ENCODE results near the gene EPC2.

The EPC2 gene, protein sequence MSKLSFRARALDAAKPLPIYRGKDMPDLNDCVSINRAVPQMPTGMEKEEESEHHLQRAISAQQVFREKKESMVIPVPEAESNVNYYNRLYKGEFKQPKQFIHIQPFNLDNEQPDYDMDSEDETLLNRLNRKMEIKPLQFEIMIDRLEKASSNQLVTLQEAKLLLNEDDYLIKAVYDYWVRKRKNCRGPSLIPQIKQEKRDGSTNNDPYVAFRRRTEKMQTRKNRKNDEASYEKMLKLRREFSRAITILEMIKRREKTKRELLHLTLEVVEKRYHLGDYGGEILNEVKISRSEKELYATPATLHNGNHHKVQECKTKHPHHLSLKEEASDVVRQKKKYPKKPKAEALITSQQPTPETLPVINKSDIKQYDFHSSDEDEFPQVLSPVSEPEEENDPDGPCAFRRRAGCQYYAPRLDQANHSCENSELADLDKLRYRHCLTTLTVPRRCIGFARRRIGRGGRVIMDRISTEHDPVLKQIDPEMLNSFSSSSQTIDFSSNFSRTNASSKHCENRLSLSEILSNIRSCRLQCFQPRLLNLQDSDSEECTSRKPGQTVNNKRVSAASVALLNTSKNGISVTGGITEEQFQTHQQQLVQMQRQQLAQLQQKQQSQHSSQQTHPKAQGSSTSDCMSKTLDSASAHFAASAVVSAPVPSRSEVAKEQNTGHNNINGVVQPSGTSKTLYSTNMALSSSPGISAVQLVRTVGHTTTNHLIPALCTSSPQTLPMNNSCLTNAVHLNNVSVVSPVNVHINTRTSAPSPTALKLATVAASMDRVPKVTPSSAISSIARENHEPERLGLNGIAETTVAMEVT

DNA sequence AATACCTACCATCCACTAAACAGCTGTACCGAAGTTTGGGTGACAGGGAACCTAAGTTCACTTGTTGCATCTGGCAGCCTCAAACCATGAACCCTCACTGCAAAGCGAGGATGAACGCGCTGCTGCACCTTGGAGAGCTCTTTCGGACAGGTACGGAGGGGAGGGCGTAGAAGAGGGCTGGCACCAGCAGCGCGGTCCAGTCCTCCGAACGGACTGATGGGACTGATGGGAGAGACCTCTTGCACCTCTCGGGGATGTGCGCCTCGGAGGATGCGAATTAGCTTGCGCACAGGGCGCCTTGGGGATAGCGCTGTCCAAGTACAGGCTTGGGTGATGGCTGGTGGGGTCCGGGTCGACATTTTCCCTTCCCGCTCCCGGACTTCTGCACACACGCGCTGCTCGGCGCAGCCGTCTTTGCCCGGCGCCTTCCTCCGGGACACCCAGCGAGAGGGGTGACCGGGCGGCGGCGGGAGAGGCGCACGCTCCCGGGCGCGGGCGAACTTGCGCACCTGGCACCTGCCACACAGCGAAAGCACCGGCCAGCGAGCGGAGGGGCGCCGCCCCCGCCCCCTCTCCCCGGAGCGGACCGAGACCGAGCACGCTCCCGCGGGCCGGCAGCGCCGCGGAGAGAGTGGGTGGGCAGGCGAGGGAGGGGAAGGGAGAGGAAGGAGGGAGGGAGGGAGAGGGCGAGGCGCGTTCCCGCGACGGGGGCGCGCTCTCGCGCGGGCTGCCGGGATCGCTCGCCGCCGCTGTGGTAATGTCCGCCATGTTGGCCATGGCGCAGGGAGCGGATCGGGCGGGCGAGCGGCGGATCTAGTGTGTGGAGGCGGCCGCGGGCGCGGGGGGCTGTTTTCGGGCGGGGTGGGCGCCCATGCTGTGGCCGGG, at the start of gene EPC2:
Gene EPC2 (plus strand): TSS at position 754 of the 885 bp plus-strand sequence. CDS start 267 bp downstream, outside the sequence.
- peak; percentile 89 for DNase-seq

DNA sequence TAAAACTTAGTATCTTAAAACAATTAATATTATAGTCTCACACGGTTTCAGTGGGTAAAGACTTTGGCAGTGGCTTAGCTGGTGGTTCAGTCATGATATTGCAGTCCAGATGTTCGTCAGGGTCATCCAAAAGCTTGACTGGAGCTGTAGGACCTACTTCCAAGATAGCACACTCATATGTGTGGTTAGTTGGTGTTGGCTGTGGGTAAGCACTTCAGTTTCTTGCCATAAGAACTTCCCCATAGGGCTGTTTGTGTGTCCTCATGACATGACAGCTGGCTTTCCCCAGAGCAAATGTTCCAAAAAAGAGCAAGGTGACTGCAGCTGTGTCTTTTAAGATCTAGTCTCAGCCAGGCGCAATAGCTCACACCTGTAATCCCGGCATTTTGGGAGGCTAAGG, 48.5 kb upstream of the EPC2 start:
- DNase-seq = no peak

DNA sequence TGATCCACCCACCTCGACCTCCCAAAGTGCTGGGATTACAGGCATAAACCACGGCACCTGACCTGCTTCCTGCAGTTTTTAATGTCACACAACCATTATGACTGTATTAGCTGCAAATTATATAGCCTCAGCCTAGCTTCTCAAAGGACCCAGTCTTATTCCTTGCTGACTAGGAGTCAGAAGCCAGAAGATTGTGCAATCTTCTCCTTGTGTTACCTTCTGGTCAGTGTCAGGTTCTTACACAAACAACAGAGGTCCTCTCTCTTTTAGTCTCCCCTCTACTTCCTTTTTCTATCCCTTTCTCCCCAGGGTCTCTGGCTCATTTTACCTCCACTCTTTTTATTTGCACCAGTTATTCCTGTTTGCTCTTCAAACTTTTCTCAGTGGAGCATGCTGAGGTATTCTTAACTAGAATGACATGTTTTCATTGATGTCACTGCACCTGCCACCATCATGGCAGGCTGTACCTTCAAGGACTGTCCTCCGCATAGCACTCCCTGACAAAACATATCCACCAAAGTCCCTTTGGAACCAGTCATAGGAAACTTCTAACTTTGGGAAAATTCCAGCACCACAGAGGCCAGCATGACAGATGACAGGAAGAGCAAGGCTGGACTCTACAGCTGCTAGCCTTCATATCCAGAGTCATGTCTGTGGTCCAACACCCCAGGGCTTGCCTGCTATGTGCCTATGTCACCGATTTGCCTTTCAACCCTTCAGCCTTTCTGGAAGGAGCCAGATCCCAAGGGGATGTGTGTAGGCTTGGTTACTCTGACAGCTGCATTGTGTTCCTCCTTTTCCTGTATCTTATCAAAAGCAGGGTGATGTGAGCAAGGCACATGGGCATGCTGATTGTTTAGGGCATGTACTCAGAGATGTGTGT, 45.2 kb upstream of the EPC2 start:
- DNase-seq = no peak

DNA sequence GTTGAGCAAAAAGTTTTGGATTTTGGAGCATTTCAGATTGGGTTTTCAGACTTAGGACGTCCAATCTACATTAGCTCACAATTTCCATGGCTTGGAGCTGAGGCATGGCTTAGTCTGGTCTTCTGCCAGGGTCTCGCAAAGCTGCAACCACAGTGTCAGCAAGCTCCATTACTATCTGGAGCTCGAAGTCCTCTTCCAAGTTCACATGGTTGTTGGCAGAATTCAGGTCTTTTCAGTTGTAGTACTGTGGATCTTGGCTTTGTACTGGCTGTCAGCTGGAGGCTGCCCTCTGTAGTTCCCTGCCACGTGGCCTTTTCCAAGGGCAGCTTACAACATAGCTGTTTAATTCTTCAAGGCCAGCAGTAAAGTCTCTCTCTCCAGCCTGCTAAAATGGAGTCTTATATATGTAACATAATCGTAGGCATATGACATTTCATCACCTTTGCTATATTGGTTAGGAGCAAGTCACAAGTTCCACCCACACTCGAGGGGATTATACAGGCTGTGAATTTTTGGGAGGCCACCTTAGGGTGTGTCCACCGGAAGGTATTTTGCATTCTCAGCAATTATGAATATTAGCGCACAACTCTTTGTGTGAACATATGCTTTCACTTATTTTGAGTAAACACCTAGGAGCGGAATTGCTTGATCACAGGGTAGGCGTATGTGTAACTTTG, 41.5 kb upstream of the EPC2 start:
- DNase-seq = no peak

DNA sequence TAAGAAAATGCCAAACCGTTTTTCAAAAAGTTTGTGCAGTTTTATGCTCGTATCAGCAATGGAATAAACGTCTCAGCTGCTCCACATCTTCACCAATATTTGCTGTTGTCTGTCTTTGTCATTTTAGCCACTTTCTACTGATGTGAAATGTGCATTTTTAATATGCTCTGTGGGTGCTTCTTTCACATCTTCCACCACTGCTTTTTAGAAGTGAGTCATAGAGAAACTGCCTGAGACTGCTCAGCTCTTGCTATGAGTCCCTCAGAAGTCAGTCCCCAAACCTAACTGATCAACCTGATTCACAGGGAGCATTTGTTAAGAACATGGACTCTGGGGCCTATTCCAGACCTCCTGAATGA, 41.0 kb upstream of the EPC2 start:
- DNase-seq = no peak

DNA sequence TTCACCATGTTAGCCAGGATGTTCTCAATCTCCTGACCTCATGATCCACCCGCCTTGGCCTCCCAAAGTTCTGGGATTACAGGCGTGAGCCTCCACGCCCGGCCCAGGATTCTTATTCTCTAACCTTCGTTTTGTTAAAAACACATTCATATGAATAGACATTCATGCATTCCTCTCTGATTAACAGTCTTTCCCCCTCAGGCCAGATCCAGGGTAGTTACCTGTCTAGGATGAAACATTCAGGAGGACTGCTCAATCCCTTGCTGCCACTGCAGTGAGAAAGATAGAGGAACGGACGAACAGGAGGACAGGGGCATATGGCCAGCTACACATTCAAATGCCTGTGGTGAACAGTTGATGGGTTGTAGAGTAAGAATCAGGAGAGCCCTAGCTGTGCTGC, 39.6 kb upstream of the EPC2 start:
- DNase-seq = no peak

DNA sequence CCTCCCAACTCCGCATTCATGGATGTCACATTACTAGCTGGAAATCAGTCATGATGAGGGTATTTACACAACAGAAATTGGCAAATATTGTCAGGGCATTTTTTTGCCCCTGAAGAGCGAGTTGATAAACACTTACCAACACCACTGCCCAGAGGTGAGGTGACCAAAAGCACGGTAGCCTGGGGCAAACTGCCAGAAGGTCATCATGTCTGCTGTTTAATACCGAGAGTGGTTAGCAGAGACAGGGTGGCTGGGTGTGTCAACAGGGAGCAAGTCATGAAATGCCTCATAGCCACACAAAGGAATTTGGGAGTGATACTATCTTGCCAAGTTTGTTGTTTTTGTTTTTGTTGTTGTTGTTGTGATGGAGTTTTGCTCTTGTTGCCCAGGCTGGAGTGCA, 37.0 kb upstream of the EPC2 start:
- no peak for DNase-seq

DNA sequence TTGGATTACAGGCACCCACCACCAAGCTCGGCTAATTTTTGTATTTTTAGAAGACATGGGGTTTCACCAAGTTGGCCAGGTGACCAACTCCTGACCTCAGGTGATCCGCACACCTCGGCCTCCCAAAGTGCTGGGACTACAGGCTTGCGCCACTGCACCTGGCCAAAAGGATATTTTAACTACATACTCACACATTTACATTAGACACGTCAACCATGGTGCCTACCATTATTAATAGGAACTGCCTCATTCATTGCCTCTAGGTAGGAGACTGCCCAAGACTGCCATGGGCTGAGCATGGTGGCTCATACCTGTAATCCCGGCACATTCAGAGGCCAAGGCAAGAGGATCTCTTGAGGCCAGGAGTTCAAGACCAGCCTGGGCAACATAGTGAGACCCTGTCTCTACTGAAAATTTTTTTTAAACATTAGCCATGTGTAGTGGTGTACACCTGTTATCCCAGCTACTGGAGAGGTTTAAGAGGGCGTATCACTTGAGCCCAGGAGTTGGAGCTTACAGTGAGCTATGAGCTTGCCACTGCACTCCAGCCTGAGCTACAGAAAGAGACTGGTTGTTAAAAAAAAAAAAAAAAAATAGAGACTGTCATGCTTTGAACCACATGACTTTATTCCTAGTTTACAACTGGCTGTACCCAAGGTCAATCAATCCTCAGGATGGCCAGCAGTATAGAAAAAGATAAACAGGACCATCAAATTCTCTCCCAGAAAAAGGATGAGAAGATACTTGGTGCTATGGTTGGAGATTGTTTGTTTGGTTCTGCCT, 31.1 kb upstream of the EPC2 start:
- DNase-seq = no peak

DNA sequence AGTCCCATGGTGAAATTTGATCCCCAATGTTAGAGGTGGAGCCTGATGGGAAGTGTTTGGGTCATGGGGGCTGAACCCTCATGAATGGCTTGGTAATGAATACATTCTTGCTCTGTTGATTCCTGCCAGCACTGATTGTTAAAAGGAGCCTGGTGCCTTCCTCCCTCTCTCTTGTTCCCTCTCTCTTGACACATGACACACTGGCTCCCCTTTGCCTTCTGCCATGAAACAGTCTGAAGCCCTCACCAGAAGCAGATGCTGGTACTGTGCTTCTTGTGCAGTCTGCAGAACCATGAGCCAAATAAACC, 30.6 kb upstream of the EPC2 start:
- no peak for DNase-seq

DNA sequence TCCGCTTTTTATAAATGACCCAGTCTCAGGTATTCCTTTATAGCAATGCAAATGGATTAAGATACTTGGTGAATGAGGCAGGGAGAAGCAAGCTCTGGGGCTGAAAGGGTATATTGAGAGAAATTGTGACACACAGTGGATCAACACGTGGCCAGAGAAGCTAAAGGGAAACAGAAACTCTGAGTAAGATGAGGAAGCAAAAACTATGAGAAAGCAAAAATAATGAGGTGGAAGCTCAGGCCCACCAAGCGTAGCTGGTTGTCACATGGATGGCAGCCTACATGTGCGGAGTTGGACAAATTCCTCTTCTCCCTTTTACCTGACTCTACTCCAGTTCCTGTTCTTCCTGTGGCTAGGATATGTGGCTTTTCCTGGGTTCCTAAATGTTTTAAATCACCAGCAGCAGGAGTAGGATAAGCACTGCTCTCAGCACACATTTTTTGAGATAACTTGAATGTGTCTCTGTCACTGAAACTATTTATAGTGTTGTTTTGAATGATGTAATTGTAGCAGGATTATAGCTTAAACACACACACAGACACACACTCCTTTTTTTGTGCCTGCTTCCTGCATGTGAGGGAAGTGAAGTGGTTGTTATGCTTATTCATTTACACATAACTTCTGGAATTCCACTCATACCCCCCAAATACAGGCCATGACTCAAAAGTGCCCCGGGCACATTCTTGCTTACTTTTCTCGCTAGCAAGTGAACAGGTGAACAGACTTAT, 30.1 kb upstream of the EPC2 start:
- no peak for DNase-seq

DNA sequence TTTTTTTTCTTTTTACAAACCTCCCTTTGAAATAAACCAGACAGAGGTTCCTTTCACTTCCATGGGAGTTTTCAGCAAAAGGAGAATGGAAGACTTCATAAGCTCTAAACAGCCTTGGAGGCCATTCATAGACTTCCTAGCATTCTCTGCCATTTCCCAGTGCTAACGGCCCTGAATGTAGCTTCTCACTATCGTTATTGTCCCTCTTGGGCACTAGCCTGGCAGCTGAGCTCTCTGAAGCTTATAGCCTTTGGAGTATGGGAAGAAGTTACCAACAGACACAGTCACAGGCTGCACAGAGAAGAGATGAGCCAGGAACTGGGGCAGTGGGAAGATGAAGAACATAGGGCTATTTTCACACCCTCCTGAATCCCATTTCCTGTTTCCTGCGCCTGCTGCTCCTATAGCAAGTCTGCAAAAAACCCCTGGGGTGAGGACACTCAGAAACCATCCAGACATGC, 29.1 kb upstream of the EPC2 start:
- no peak for DNase-seq

DNA sequence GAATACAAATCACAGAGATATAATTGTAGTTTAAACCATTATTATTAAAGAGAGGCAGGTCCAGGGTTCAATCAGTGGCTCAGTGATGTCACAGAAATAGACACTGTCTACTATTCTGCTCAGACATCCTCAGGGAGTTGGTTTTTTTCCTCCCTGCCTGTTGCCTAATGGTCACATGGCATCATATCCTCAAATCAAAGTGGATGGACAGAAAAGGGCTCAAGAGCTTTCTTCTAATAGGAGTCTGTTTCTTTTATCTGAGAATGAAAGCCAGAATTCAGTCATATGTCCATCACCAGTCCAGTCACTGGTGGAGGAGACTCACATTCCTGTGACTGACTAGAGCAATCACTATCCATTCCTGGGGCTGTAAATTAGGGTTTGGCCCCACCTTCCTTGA, 27.9 kb upstream of the EPC2 start:
- no peak for DNase-seq

DNA sequence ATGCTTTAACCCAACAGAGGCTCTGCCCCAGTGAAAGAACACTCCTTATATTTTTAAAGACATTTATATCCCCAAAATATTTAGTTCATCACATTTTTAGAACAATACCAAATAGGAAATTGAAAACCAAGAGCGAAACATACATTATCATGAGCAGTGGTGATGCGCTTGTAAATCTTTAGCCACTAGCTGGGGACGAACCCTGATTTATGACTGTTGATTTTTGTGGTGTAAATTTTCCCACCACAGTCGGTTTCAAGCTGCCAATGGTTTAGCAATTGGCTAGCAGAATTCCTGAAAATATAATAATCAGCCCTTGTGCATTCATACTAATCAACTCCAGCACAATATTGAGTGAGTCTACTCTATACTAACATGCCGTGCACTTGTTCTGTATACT, 27.3 kb upstream of the EPC2 start:
- DNase-seq = no peak

DNA sequence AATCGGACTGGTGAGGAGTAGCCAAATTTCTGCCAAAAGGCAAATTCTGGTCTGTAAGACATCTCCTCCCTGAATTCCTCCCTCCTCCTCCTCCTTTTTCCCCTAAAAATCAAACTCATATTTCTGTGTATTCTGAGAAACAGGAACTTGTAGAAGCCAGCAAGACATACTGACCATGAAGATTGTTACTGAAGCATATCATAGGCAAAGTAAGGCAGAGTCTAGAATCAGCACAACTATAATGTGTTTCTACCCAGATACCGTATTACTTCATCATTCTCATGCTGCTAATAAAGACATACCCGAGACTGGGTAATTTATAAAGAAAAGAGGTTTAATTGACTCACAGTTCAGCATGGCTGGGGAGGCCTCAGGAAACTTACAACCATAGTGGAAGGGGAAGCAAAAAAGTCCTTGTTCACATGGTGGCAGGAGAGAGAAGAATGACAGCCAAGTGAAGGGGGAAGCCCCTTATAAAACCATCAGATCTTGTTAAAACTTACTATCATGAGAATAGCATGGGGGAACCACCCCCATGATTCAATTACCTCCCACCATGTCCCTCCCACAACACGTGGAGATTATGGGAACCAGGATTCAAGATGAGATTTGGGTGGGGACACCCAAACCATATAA, 24.9 kb upstream of the EPC2 start:
- no peak for DNase-seq

DNA sequence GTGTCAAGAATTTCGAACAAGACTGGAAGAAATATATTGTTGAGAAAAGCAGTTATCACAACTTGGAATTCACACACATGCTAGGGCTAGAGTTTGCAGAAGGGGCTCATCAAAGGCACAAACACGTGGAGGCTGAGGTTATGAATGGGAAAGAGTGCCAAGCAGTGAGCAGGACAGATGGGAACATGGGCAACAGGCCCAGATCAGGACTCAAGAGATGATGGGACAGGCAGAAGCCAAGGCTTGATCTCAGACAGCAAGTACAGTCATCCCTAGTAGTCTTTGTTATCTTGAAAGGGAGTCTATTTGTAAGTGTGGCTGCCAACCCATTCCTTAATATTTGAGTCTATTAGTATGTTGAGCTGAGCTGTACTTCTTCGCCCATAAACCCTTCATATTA, 22.2 kb upstream of the EPC2 start:
- no peak for DNase-seq

DNA sequence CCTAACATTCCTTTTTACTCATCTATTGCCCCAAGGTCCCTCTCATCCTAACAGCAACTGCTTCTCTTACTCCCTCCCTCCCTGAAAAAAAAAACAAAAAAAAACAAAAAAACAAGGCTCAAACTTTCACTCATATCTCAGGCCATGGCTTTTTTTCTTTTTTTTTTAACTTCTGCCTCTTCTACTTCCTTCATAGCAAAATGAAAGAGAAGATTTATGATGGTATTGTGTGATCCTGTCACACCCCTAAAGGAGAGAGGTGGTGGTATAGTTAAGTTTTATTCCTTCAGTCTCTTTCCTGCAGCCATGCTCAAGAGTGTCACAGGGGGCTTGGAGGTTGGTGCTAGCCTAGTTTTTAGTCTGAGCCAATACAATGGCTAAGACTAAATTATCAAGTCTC, 21.5 kb upstream of the EPC2 start:
- no peak for DNase-seq

DNA sequence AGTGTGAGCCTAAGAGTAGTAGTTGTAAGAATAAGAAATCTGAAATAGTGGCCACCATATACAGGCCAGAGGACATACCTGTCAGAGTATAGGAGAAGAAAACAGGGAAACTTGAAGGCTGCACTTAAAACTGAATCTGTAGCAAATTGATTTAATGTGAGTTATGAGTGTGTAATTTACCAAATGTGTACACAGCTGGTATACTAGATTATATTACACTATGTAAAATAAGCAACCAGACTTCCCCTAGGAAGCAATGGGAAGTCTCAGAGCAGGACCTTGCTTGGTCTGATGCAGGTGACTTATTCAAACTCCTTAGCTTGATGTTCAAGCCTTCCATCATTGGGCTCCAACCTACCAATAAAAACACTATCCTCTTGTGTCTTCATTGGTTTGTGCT, 17.3 kb upstream of the EPC2 start:
- no peak for DNase-seq

DNA sequence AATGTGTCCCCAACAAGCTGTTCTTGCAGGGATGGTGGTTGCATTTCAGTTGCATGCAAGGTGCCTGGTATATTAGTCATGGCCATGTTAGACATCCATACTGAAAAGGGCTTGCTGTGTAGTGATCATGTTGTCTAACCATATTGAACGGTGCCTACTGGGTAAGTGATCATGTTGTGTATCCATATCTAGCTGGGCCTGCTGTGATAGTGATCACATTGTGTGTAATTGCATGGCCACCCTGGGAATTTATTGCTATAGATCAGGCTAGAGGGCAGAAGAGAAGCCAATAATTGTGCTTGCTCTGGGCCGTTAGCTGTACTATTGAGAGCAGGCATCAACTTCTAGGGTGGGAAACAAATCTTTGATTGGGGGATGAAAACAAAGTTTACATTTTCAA, 9.8 kb upstream of the EPC2 start:
- no peak for DNase-seq

DNA sequence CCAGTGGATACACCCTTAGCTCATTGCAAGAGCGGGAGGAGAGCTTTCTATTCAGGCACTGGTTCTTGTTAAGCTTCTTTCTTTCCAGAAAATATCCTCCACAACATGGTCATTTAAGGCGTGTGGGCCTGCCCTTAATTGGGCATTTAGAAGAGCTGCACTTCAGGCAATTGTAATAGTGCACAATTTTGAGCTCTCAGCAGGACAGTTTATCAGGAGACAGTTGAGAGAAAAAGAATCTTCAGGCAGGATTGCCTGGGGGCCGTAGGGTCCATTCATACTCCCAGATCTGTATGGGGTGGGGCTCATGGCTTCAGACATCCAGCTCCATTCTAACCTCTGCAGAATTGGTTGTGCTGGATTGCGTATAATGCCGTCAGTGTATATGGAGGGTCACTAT, 6.0 kb upstream of the EPC2 start:
- DNase-seq = no peak

DNA sequence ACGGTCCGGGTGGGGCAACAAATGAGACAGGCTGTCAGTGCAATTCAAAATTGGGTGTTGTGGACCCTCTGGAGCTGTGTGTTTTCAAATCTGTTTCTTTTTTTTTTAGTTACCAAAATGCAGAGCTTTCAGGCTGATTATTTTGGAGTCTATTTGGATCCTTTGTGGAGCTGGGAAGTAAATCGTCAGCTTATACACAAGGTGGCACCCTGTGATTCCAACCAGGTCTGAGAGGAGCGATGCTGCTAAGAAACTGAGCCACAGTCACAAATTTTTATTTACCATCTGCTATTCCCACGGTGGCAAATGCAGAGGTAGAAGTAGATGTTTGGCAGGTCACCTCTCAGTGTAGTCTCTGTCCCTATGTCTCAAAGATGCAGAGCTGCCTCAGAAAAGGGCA, 3.8 kb upstream of the EPC2 start:
- no peak for DNase-seq
